OCI-LY1 (cell line): ENCODE results near the gene IMPG2.

ENCODE experiments used
- H2AFZ ChIP-seq: fragments of 200-600 bp; sonication (generic), shearing (Covaris generic); 2 replicates; pipeline ENCODE4 v1.6.0; 2014; ENCODE audit warnings: antibody characterized with exemption, mild to moderate bottlenecking, low read length
- H3F3A ChIP-seq: fragments of 200-600 bp; sonication (generic), shearing (Covaris generic); 2 replicates; pipeline ENCODE4 v1.6.0; 2014; ENCODE audit warnings: mild to moderate bottlenecking, antibody characterized with exemption, low read length, moderate library complexity; ENCODE audit not compliant: insufficient read depth
- H3K27ac ChIP-seq: fragments of 200-600 bp; sonication (generic); 2 replicates; pipeline ENCODE4 v1.5.1; 2014; ENCODE audit warnings: low read length, mixed run types, mild to moderate bottlenecking, low read depth; ENCODE audit not compliant: poor library complexity, severe bottlenecking
- H3K27me3 ChIP-seq: fragments of 200-600 bp; sonication (generic); 2 replicates; pipeline ENCODE4 v1.6.0; 2014; ENCODE audit warnings: antibody characterized with exemption, mild to moderate bottlenecking, low read length, moderate library complexity; ENCODE audit not compliant: insufficient read depth
- H3K36me3 ChIP-seq: fragments of 200-600 bp; sonication (generic); 2 replicates; pipeline ENCODE4 v1.6.1; 2014; ENCODE audit warnings: mild to moderate bottlenecking, antibody characterized with exemption, low read length, moderate library complexity, mixed read lengths; ENCODE audit not compliant: insufficient read depth
- H3K4me1 ChIP-seq: fragments of 200-600 bp; sonication (generic); 2 replicates; pipeline ENCODE4 v1.5.1; 2014; ENCODE audit warnings: mild to moderate bottlenecking, low read length, moderate library complexity; ENCODE audit not compliant: insufficient read depth, severe bottlenecking
- H3K4me2 ChIP-seq: fragments of 200-600 bp; sonication (generic), shearing (Covaris generic); 2 replicates; pipeline ENCODE4 v1.6.1; 2014; ENCODE audit warnings: low read length
- H3K4me3 ChIP-seq: fragments of 200-600 bp; sonication (generic); 2 replicates; pipeline ENCODE4 v1.5.1; 2014; ENCODE audit warnings: low read length, low read depth, mild to moderate bottlenecking, mixed read lengths; ENCODE audit not compliant: poor library complexity, severe bottlenecking
- H3K79me2 ChIP-seq: fragments of 200-600 bp; shearing (Covaris generic); 2 replicates; pipeline ENCODE4 v1.6.1; 2016; ENCODE audit warnings: mixed run types, low read length, mixed read lengths; ENCODE audit not compliant: insufficient read depth
- H3K9ac ChIP-seq: fragments of 200-600 bp; sonication (generic), shearing (Covaris generic); 2 replicates; pipeline ENCODE4 v1.6.1; 2014; ENCODE audit warnings: mild to moderate bottlenecking, low read length, mixed read lengths
- H3K9me2 ChIP-seq: fragments of 200-600 bp; sonication (generic), shearing (Covaris generic); 2 replicates; pipeline ENCODE4 v1.6.1; 2014; ENCODE audit warnings: low read depth, mild to moderate bottlenecking, low read length, mixed read lengths
- H3K9me3 ChIP-seq: fragments of 200-600 bp; shearing (Covaris generic); 2 replicates; pipeline ENCODE4 v1.6.1; 2014; ENCODE audit warnings: low read length, mixed read lengths
- H4K20me1 ChIP-seq: fragments of 200-600 bp; sonication (generic), shearing (Covaris generic); 2 replicates; pipeline ENCODE4 v1.6.0; 2016; ENCODE audit warnings: mild to moderate bottlenecking, low read length; ENCODE audit not compliant: insufficient read depth
- CTCF ChIP-seq: fragments of 200-600 bp; sonication (generic), shearing (Covaris generic); IDR thresholded peaks from 2 replicates; pipeline ENCODE4 v1.5.1; 2017; ENCODE audit warnings: mild to moderate bottlenecking, antibody characterized with exemption, low read length, moderate library complexity, mixed read lengths
- EZH2 ChIP-seq: fragments of 200-600 bp; sonication (generic), shearing (Covaris generic); IDR thresholded peaks from 2 replicates; pipeline ENCODE4 v1.8.0; 2017; ENCODE audit warnings: borderline replicate concordance, mixed run types, mild to moderate bottlenecking, antibody characterized with exemption, low read length, moderate library complexity, mixed read lengths

IMPG2 gene

GRCh38 chr3:101224739-101225138 is 95.6 kb downstream of the IMPG2 start:
- no peak overlapping the region for H2AFZ ChIP-seq
- no peaks in the 10 kb centered on the region for H3K79me2 ChIP-seq
- no peak overlapping the region for H3K4me3 ChIP-seq
- H3K27ac ChIP-seq = no peak overlapping the region
- no peaks in the 10 kb centered on the region for H3K36me3 ChIP-seq
- H4K20me1 ChIP-seq = no peaks in the 10 kb centered on the region
- H3K9ac ChIP-seq = no peak overlapping the region
- H3K9me2 ChIP-seq = no peaks in the 10 kb centered on the region
- peaks cover 23% of the 10 kb centered on the region for H3K4me1 ChIP-seq
- no peaks in the 10 kb centered on the region for H3K9me3 ChIP-seq
- H3K4me2 ChIP-seq = no peak overlapping the region
- H3F3A ChIP-seq = no peaks in the 10 kb centered on the region
- no peaks in the 10 kb centered on the region for H3K27me3 ChIP-seq
- TF ChIP-seq EZH2 = no peak
- no peak for TF ChIP-seq CTCF

- H3K4me1 ChIP-seq = peaks cover 15% of the 10 kb centered on the region
- H3K27me3 ChIP-seq = no peaks in the 10 kb centered on the region
- no peaks in the 10 kb centered on the region for H3K9me2 ChIP-seq
- H2AFZ ChIP-seq = no peak overlapping the region
- no peak overlapping the region for H3K4me3 ChIP-seq
- TF ChIP-seq CTCF = no peak
- no peak for TF ChIP-seq EZH2
- H3K27ac ChIP-seq = no peak overlapping the region
- H4K20me1 ChIP-seq = no peaks in the 10 kb centered on the region
- H3K79me2 ChIP-seq = no peaks in the 10 kb centered on the region
- no peaks in the 10 kb centered on the region for H3F3A ChIP-seq
- no peak overlapping the region for H3K9ac ChIP-seq
- no peaks in the 10 kb centered on the region for H3K36me3 ChIP-seq
- no peak overlapping the region for H3K4me2 ChIP-seq
- 0 out of 2 replicates have a peak, but pooled peaks cover 3% of the 10 kb centered on the region for H3K9me3 ChIP-seq
Observed at GRCh38 chr3:101223016-101223415, 97.4 kb downstream of the IMPG2 start.

DNA sequence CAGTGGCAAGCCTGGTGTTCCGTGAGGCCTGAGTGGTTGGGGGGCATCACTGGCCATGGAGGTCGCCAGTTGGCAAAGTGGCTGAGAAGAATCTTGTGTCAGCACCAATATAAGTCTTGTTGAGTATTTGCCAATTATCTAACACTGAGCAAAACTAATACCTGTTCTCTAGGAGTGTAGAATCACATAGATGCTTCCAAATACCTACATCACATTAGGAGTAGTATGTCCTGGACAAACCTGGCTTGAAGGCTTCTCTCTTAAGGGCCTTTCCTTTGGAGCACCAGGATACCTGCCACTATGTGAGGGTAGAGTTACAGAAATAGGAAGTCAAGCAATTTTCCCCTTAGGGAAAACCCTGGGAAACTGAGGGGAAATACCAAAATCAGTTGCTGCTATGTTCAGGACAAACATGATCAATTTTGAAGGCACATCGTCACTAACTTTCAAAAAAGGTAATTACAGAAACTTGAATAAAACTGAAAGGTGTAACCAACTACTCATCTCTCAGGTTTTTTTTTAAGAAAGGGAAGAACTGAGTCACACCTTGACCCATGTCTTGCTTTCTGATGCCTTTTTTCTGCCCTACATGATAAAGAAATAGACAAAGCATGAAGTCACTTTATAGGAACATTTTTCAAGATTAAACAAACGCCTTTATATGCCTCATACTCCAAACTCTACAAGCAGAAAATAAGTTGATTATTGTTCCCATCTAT is 100.4 kb downstream of the IMPG2 start:
- H2AFZ ChIP-seq = no peak overlapping the region
- TF ChIP-seq CTCF (no peak), EZH2 (no peak)
- 0 out of 2 replicates have a peak, but pooled peaks cover 3% of the 10 kb centered on the region for H3K9me3 ChIP-seq

More for the DNA sequence above, 100.4 kb downstream of the IMPG2 start:
- no peaks in the 10 kb centered on the region for H3K79me2 ChIP-seq
- no peaks in the 10 kb centered on the region for H4K20me1 ChIP-seq
- H3K36me3 ChIP-seq = no peaks in the 10 kb centered on the region
- no peaks in the 10 kb centered on the region for H3K9me2 ChIP-seq
- peaks cover 24% of the 10 kb centered on the region for H3K4me1 ChIP-seq
- H3K9ac ChIP-seq = no peak overlapping the region
- no peaks in the 10 kb centered on the region for H3F3A ChIP-seq
- H3K27me3 ChIP-seq = no peaks in the 10 kb centered on the region
- H3K4me3 ChIP-seq = no peak overlapping the region
- H3K4me2 ChIP-seq = no peak overlapping the region
- no peak overlapping the region for H3K27ac ChIP-seq
